Pons (tissue), 1 donor: ENCODE data around the gene SELENOM.

Experiments
- DNase-seq: peaks from one replicate; pipeline ENCODE4 v3.0.0-alpha.2; 2016; ENCODE audit warnings: low spot score

Gene SELENOM

GRCh38 chr22:31107178-31107893 is at the start of gene SELENOM:
TSS of gene SELENOM (minus strand) at chr22:31107568. CDS start at chr22:31107505, 63 bp downstream.
- DNase-seq: peak; percentile 94

DNA sequence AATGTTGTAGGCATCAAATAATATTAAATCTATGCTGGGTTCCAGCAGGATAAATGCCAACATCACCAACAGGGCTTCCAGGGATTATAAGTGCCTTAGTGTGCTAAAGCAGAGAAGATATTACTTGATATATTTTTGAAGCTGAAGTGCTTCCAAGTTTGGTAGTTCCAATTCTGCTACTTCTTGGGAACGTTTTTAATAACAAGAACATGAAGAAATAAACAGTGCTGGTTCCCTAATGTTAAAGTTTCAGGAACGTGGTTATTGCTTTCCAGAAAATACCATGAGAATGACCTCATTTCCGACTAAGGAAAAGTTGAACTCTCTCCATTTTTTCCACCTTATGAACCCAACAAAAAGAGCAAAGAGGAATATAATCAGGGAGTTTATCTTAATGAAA is 48.1 kb upstream of the SELENOM start:
- DNase-seq: no peak

- DNase-seq: no peak
Observed at GRCh38 chr22:31154975-31155374, 47.6 kb upstream of the SELENOM start.

- no peak for DNase-seq
Observed at GRCh38 chr22:31153357-31153756, 46.0 kb upstream of the SELENOM start.

DNA sequence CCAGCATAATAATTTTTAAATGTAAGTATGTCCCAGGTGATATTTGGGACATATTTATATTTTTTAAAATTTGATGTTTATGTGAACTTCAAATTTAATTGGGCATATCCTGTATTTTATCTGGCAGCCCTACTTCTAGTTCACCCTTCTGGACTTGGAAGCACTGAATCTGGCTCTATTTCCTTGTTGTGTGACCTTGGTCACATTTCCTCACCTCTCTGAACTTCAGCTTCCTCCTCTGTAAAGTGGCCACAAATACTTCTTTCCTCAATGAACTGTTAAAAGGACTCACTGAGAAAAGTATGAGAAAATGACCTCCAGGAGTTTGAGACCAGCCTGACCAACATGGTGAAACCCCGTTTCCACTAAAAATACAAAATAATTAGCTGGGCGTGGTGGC is 44.5 kb upstream of the SELENOM start:
- DNase-seq: no peak

GRCh38 chr22:31150615-31151014 is 43.2 kb upstream of the SELENOM start:
- DNase-seq: no peak

GRCh38 chr22:31148953-31149627 is 41.7 kb upstream of the SELENOM start:
- peak; percentile 76 for DNase-seq

DNA sequence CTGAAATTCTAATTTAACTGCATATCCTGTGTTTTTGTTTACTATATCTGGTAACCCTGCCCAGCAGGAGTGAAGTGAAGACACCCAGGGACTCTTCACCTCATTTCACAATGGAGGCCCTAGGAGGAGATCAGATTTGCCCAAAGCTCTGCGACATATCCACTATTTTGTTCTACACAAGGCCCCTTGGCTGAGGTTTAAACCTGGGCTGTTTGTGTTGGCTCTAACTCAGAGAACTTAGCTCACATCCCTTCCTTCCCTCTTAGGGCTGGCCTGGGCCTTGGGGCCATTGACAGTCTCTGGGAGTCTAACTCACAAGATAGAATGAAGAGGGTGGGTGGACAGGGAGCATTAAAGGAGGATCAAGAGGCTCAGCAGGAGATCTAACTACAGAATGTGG is 41.1 kb upstream of the SELENOM start:
- DNase-seq: peak; percentile 11

GRCh38 chr22:31144223-31144622 is 36.9 kb upstream of the SELENOM start:
- no peak for DNase-seq

DNA sequence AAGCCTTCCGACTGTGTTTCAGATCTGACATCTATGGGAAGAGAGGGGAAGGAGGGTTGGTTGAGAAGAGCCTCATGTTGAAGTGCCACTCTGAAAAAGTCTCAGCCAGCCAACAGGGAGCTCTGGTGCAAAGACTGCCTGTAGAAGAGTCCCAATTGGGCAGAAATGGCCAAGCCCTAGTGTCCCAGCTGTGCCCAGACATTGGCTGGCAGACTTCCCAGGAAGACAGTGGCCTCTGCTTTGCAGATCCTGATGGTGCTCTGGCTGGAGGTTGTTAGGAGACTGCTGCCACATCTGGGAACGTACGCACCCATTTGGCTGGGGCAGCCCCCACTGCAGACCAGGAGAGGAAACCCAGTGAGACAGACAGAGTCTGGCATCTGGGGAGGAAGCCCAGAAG is 36.2 kb upstream of the SELENOM start:
- peak; percentile 26 for DNase-seq

DNA sequence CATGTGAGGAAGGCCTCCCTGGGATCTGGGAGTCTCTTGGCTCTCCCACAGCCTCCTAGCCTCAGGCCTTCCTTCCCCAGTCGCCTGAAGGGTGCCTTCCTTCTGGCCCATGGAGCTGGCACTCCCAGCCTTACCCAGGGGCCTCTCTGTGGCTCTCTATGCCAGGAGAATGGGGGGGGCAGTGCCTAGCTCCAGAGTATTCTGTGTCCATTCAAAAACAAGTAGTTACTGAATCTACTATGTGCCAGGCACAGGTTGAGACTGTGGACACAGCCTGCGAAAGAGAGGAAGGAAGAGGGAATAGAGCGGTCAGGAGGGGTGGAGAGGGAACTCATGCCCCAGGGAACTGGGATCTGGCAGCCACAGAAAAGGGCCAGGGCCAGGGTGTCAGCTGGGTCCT is 35.7 kb upstream of the SELENOM start:
- no peak for DNase-seq

DNA sequence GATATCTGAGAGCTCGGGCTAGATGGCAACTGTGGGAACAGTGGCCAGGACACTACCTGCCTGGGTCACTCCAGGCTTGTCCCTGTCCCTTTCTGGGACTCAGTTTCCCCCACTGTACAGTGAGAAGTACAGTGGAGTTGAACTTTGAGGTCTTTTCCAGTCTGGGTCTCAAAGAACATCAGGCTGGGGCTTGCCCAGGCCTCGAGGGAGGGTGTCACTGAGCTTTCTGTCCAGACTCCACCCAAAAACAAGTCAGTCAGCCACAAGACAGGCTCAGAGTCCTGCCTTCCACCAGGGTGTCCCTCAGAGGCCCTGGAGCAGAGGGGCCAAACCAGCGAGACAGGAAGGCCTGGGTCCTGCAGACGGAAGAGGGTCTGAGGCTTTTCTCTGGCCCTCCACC is 34.9 kb upstream of the SELENOM start:
- no peak for DNase-seq

- no peak for DNase-seq
Observed at GRCh38 chr22:31141551-31141950, 34.2 kb upstream of the SELENOM start.

DNA sequence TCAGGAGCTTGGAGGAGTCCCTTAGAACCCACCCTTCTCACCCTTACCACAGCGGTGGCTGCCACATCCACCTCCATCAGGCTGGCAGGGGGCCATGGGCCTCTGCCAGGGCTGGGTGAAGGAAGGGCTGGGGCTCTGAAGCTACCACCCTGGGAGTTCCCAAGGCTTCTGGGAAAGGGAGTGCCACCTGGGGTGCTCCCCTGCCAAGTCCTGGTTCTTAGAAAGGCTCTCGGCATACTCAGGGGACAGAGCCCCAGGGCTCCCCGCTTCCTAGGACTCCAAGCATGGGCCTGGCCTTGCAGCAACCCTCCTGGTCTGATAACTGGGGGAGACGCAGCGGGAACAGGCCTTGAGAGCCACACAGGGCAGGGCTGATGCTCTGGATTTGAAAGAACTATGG is 33.4 kb upstream of the SELENOM start:
- DNase-seq: no peak

DNA sequence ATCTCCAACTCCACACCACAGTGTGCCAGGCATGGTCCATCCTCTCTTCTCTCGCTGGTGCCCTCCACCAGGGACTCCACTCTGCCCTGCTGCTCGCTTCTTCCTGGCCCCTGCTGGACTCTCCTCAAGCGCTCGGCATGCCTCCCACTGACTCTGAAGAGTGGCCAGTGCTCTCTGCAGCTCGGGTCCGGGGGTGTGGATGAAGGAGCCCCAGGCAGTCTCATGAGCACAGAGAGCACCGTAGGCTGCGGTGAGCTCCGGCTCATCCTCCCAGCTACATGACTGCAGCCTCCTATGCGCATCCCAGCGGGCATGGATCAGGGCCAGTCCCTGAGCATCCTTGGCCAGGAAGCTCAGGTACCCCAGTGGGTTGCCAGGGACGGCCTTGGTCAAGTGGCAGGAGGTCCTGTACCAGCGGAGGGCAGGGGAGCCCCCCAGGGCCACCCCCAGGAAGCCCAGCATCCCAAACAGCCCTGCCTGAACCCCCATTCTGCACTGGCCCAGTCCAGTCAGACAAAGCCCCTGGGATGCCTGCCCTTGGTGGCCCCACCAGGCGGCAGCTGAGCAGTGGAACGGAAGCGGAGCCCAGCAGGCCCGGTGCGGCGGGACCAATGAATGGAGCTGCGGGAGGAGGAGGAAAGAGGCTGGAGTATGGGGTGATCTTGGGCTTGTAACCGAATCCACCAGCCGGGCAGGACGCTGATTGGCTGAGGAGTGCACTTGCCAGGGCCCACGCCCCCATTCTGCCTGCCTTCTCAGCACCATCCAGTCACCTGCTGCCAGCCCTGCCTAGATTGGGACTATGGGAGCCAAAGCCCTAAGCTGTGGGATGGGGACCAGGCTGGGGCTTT is 32.7 kb upstream of the SELENOM start, which contains the start of gene PLA2G3:
Gene PLA2G3, minus strand, starts transcription at position 643 of the 851 bp plus-strand sequence. Its CDS starts 154 bp downstream, at position 489.
- DNase-seq: peak; percentile 23

GRCh38 chr22:31139066-31139465 is 31.7 kb upstream of the SELENOM start:
- DNase-seq: no peak

DNA sequence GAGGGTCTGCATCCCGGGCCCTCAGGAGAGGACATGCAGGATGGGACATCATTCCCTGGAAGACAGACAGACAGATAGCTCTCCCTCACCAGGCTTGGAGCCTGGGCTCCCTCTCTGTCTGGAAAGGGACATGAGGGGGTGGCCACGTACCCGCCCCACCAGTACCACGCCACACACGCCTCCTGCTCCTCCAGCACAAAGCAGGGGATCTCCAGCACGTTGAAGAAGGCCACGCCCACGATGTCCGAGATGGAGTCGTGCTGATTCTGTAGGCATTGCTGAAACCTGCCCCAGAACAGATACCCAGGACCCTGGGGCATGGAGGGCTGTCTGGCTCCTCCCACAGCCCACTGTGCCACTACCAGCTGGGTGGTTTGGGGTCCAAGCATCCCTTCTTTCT is 30.8 kb upstream of the SELENOM start:
- no peak for DNase-seq

DNA sequence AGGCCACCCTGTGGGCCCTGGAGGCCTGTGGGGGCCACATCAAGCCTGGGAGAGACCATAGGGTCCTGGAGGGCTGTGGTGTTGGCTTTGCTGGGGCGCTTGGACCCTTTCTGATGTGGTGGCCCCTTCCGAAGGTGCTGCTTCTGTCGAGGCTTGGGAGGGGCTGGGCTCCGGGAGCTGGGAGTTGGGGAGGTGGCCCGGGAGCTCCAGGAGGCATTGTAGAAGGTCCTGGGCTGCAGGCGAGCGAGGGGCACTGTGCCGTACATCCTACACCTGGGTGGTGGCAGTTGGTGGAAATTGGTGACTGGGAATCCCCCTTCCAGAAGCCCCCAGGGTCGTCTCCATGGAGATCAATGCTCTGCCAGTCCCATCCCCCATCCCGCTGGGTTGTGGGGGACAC is 30.4 kb upstream of the SELENOM start:
- DNase-seq: no peak

DNA sequence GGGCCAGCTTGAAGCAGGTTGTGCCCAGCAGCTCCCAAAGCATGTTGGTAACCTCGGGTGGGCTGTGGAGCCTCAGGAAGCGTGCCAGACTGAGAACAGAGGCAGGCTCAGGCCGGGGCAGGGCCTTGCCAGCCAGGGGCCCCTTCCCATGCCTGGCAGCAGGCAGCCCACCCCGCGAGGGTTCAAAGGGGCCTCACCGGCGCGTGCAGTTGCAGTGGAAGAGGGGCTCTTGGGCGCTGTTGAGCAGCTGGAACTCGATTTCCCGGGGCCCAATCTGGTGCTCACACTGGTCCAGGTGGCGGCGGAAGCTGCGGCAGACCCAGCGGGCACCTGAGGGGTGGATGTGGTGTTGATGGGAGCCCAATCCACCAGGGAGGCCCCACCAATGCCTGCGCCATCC is 29.3 kb upstream of the SELENOM start:
- no peak for DNase-seq

- DNase-seq: no peak
Observed at GRCh38 chr22:31136155-31136554, 28.8 kb upstream of the SELENOM start.

DNA sequence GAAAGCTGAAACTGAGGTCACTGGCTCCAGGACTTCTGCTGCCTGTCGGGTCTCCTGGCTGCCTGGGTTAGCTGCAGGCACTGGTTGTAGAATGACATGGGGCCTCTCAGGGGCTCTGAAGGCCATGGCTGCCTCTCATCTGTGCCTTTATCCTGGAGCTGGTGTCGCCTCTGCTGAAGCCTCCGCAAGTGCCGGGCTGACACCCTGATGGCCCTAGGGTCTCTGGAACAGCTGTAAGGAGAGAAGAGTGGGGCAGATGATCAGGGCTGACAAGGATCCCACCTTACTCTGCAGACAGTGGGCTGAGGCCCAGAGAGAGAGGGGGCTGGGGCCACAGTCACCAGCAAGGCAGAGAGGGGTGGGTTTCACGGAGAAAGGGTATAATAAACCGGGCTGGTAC is 28.3 kb upstream of the SELENOM start:
- no peak for DNase-seq

- no peak for DNase-seq
Observed at GRCh38 chr22:31134688-31135087, 27.3 kb upstream of the SELENOM start.

GRCh38 chr22:31133911-31134310 is 26.5 kb upstream of the SELENOM start:
- no peak for DNase-seq
